Measurements from ENCODE around the gene MAP1LC3A. TPM values are rescaled to one million over a fixed set of nuclear protein-coding genes. Genes with fewer than 3 reads are reported as not detected.

MAP1LC3A gene
- 15.9 to 29.5 TPM (median 26.2 TPM) in 5 replicates for total RNA-seq (2022; extraction: Qiagen RNA extraction; ENCODE audit: low read depth)

GRCh38 chr20:34558320-34559218, at the start of gene MAP1LC3A:
Gene MAP1LC3A, plus strand, starts transcription at chr20:34558718. Its CDS starts 151 bp downstream, at chr20:34558869.

GRCh38 chr20:34516247-34517113, 42.0 kb upstream of the MAP1LC3A start, which contains the start of gene DYNLRB1:
Gene DYNLRB1, plus strand, starts transcription at chr20:34516422. Its CDS starts 37 bp downstream, at chr20:34516459.

Other genes with a start within 250 kb of the MAP1LC3A start
- gene ITCH, start 195.4 kb upstream of the MAP1LC3A start, total RNA-seq (2022; extraction: Qiagen RNA extraction; ENCODE audit: low read depth), result 21.0 to 37.2 TPM (median 35.2 TPM) in 5 replicates
- 220 to 260 TPM (median 236 TPM) in 5 replicates for gene DYNLRB1, start 42.3 kb upstream of the MAP1LC3A start, total RNA-seq (2022; extraction: Qiagen RNA extraction; ENCODE audit: low read depth)
- 18.8 to 30.7 TPM (median 26.6 TPM) in 5 replicates for gene PIGU, start 118.4 kb downstream of the MAP1LC3A start, total RNA-seq (2022; extraction: Qiagen RNA extraction; ENCODE audit: low read depth)
- gene TP53INP2, start 145.6 kb downstream of the MAP1LC3A start, total RNA-seq (2022; extraction: Qiagen RNA extraction; ENCODE audit: low read depth), result 5.8 to 8.6 TPM (median 8.4 TPM) in 5 replicates

Data from A549 treated with ZK216348 at 1 μM for 4 hours (cell line).